Measurements from ENCODE around the gene ANTKMT. TPM values are rescaled to one million over a fixed set of nuclear protein-coding genes. Genes with fewer than 3 reads are reported as not detected.

The ANTKMT gene
- total and polyA plus RNA-seq, 2 experiments from 2014 or later = 38.8 to 81.8 TPM

DNA sequence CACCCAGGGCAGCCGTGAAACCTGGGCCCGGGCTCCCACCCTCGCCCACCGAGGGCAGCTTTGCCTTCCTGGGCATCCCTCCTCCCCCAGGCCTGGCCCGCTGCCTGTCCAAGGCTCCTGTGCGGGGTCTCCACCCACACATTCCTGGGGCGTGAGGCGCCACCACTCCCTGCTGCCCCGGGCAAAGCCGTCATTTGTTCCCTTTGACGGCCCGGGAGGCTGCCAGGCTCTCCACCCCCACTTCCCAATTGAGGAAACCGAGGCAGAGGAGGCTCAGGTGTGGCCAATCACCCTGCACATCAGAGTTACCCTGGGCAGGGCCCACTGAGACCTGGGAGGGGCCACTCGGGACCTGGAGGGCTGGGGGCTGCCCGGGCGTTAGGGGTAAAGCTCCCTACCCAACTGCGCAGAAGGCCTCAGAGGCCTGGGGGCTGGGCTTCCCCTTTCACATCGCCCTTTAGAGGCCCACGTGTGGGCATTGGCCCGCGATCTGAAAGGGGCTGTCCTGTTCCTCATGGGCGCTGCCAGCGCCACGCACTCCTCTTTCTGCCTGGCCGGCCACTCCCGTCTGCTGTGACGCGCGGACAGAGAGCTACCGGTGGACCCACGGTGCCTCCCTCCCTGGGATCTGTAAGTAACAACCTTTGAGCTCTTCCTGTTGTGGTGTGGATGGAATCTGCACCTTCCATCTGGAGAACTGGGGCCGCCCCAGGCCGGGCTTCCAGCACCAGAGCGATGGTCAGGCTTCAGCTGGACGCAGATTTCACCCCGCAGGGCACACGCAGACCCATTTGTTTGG, 39.8 kb downstream of the ANTKMT start, which contains the start of gene MSLN:
Gene MSLN, plus strand, starts transcription at position 190 of the 799 bp plus-strand sequence. CDS start 1,947 bp downstream, outside the sequence.
- Histone ChIP-seq H3K4me2 (no peak within 1 kb of the TSS), H3K9me2 (replicated peaks; ENCODE audit: insufficient read depth) (no peaks in the 10 kb centered on the region), H3K9me3 (ENCODE audit: low read depth) (no peaks in the 10 kb centered on the region), H4K20me1 (ENCODE audit: insufficient read depth, poor library complexity, severe bottlenecking) (no peaks in the 10 kb centered on the region), H3K36me3 (replicated peaks; ENCODE audit: insufficient read depth, low read depth) (no peaks in the 10 kb centered on the region), H2AFZ (no peak within 1 kb of the TSS), H3K79me2 (no peaks in the 10 kb centered on the region), H3K4me3 (no peak within 1 kb of the TSS), H3K4me1 (ENCODE audit: insufficient read depth) (peaks cover 7% of the 10 kb centered on the region), H3K27me3 (no peaks in the 10 kb centered on the region), H3K27ac (peak within 1 kb of the TSS; percentile 46)
- DNase-seq (ENCODE audit: low spot score) = no peak
- 82% methylated on average over 36 of the region's 37 CpGs for WGBS (ENCODE audit: low lambda C conversion rate, missing lambda C conversion rate)
- no peak for TF ChIP-seq EZH2phosphoT487 (IDR thresholded peaks at IDR 0.05; ENCODE audit: low read depth, severe bottlenecking, unreplicated experiment)

DNA sequence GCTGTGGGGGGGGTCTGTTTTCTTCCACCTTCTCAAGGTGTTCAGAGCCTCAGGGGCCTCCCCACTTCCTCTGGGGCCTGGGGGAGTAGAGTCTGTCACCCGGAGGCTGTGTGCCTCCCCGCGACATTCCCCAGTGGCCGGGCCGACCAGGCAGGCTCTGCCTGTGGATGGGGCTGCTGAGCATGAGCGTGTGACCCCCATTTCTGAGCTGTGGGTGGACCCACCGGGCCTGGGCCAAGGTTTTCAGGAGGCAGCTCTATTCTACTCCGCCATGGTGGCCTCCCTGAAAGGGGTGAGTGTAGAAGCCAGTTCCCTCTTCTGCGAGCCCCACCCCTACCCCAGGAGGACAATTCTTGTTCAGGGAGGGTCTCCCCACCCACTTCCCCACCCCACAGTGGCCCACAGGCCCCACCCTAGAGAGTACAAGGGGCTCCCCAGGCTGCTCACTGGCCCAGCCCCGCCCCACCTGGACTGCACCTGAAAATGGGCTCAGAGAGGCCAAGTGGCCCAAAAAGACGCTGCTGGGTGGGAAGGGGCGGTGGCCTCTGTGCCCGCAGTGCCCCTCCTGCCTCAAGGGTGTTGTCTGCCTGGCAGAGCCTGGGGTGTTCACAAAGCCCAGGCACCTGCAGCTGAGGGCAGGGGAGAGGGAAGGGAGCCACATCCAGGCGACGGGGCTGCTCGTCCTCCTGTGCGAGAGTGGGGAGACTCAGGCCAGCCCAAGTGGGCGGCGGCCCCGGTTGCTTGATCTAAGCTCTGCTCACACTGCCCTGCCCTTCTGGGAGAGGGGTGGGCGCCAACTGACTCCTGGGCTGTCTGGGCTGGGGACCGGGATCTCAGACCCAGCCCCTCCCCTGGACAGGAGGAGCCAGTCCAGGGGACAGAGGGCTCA, 40.9 kb downstream of the ANTKMT start:
- Histone ChIP-seq H2AFZ (no peak overlapping the region), H3K79me2 (no peaks in the 10 kb centered on the region), H3K4me3 (no peak overlapping the region), H3K27ac (no peak overlapping the region), H3K4me1 (ENCODE audit: insufficient read depth) (peaks cover 7% of the 10 kb centered on the region), H3K27me3 (no peaks in the 10 kb centered on the region), H3K9me3 (ENCODE audit: low read depth) (no peaks in the 10 kb centered on the region), H4K20me1 (ENCODE audit: insufficient read depth, poor library complexity, severe bottlenecking) (no peaks in the 10 kb centered on the region), H3K9me2 (replicated peaks; ENCODE audit: insufficient read depth) (no peaks in the 10 kb centered on the region), H3K4me2 (no peak overlapping the region), H3K36me3 (replicated peaks; ENCODE audit: insufficient read depth, low read depth) (no peaks in the 10 kb centered on the region)
- 87% methylated on average over 18 of the region's 22 CpGs for WGBS (ENCODE audit: low lambda C conversion rate, missing lambda C conversion rate)
- DNase-seq (ENCODE audit: low spot score) = no peak
- no peak for TF ChIP-seq EZH2 (IDR thresholded peaks at IDR 0.05; ENCODE audit: borderline replicate concordance)
- TF ChIP-seq, protein P1, sequence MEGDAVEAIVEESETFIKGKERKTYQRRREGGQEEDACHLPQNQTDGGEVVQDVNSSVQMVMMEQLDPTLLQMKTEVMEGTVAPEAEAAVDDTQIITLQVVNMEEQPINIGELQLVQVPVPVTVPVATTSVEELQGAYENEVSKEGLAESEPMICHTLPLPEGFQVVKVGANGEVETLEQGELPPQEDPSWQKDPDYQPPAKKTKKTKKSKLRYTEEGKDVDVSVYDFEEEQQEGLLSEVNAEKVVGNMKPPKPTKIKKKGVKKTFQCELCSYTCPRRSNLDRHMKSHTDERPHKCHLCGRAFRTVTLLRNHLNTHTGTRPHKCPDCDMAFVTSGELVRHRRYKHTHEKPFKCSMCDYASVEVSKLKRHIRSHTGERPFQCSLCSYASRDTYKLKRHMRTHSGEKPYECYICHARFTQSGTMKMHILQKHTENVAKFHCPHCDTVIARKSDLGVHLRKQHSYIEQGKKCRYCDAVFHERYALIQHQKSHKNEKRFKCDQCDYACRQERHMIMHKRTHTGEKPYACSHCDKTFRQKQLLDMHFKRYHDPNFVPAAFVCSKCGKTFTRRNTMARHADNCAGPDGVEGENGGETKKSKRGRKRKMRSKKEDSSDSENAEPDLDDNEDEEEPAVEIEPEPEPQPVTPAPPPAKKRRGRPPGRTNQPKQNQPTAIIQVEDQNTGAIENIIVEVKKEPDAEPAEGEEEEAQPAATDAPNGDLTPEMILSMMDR (IDR thresholded peaks at IDR 0.05; ENCODE audit: poor library complexity) = no peak

DNA sequence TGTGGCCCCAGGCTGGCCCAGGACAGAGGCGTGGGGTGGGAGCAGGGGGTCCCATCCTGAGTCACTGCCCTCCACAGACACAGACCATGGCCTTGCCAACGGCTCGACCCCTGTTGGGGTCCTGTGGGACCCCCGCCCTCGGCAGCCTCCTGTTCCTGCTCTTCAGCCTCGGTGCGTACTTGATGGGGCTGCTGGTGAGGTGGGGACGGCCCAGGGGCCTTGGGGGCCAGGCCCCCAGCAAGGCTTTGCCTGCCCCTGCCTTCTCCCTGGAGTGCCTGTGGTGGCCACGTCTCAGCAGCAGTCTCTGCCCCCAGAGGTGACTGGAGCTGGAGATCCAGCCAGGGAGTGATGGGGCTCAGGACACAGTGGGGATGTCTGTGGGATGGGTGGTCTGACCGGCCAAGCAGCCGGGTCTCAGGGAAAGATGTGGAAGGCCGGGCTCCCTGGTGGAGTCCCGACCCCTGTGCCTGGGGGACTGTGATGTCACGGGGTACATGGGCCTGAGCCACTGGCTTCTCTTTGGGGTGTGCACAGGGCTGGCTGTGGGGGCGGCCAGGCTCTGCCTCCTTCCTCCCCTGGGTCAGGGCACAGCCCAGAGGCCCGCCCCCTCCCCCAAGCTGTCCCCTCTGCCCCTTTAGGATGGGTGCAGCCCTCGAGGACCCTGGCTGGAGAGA, 41.8 kb downstream of the ANTKMT start:
- no peak overlapping the region for H3K27ac ChIP-seq
- H3K27me3 ChIP-seq = no peaks in the 10 kb centered on the region
- no peak overlapping the region for H3K4me3 ChIP-seq
- no peaks in the 10 kb centered on the region for H3K9me3 ChIP-seq (ENCODE audit: low read depth)
- peaks cover 7% of the 10 kb centered on the region for H3K4me1 ChIP-seq (ENCODE audit: insufficient read depth)
- no peaks in the 10 kb centered on the region for H3K79me2 ChIP-seq
- no peaks in the 10 kb centered on the region for H3K9me2 ChIP-seq (replicated peaks; ENCODE audit: insufficient read depth)
- no peak overlapping the region for H2AFZ ChIP-seq
- 93% methylated on average over 17 of the region's 17 CpGs for WGBS (ENCODE audit: low lambda C conversion rate, missing lambda C conversion rate)
- DNase-seq (ENCODE audit: low spot score) = no peak
- H3K4me2 ChIP-seq = no peak overlapping the region
- no peaks in the 10 kb centered on the region for H4K20me1 ChIP-seq (ENCODE audit: insufficient read depth, poor library complexity, severe bottlenecking)
- TF ChIP-seq EZH2 (IDR thresholded peaks at IDR 0.05; ENCODE audit: borderline replicate concordance) (no peak), EZH2phosphoT487 (IDR thresholded peaks at IDR 0.05; ENCODE audit: low read depth, severe bottlenecking, unreplicated experiment) (no peak)
- TF ChIP-seq, protein P1 (IDR thresholded peaks at IDR 0.05; ENCODE audit: poor library complexity) = no peak
- H3K36me3 ChIP-seq (replicated peaks; ENCODE audit: insufficient read depth, low read depth) = no peaks in the 10 kb centered on the region
